Hypothalamus (tissue), 51 donors: ENCODE results near the gene ITPKB.
A peak's percentile ranks its signal among the peaks of the same experiment; 100 is the strongest.

Experiments
- DNase-seq, 51 donors: peaks; one replicate each; lab custom pipeline; 2025; lab: John Stamatoyannopoulos, UW

ITPKB gene

DNA sequence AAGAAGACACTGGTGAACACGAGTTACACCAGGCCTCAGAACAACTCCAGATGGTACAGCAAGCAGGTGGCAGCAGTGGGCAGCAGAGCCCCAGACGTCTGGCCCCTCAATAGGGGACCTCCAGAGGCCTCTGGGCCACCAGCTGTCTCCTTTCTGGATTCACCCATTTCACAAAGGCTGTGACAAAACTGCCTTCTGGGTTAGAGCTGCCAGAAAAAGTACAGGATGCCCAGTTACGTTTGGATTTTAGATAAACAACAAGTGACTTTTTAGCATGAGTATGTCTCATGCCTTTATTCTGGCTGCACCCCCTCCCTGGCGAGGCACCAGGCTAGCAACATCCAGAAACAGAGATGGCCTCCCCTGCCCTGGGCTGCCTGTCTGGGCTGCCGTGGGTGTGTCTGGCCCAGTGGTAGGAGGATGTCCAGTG lies 30.1 kb downstream of the ITPKB start:
- peak in 1 of 51 donors; percentile 40 for DNase-seq

DNA sequence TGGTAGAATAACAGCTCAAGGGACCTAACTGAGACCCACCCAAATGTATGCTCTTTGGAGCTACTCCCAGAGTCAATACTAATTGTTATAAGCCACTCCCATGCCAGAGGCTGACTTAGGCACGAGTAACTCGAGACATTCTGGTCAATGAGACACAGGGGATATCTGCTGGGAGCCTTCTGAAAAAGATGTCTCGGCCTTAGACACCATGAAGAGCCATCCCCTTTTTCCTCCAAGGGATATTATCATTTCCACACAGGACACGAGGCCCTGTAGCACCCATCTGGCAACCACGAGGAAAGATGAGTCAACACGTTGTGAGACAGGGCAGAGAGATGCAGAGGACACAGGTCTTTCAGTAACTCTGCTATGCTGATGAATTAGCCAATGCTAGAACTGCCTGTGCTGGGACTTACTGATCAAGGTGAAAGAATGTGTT lies 30.7 kb downstream of the ITPKB start:
- no peak for DNase-seq

- peak in 2 of 51 donors; percentile 24 to 38 for DNase-seq
Observed at GRCh38 chr1:226706684-226707083, 32.4 kb downstream of the ITPKB start.

DNA sequence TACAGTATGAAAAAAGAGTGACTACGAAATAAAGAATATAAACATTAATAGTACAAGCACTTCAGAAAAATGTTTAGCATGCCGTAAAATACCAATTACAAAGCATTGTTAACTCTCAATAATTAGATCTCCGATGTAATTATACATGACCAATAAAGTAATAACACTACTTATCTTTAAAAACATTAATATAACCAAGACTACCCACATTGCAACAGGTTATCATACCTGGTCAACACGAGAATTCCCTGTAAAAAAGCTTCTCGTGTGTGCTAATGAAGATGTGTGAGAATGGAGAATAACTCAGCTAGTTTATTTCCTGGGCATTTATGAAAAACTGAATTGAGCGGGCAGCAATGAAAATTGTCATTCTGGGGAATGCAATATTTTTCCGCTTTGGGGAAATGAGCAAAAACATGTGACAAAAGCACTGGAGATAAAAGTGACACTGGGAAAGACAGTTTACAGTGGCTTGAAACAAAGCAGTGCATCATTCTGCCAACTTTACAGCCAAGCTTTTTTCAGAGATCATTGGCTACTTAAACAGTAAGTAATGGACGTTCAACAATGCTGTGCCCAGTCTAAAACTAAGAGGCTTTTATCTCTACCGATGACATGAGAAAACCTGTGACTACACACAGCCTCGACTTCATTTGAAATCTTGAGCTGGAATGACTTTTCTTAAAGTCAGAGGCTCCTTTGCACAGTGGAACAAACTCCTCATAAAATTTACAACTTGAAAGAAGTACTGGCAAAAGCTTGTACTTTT lies 34.7 kb downstream of the ITPKB start:
- no peak for DNase-seq

DNA sequence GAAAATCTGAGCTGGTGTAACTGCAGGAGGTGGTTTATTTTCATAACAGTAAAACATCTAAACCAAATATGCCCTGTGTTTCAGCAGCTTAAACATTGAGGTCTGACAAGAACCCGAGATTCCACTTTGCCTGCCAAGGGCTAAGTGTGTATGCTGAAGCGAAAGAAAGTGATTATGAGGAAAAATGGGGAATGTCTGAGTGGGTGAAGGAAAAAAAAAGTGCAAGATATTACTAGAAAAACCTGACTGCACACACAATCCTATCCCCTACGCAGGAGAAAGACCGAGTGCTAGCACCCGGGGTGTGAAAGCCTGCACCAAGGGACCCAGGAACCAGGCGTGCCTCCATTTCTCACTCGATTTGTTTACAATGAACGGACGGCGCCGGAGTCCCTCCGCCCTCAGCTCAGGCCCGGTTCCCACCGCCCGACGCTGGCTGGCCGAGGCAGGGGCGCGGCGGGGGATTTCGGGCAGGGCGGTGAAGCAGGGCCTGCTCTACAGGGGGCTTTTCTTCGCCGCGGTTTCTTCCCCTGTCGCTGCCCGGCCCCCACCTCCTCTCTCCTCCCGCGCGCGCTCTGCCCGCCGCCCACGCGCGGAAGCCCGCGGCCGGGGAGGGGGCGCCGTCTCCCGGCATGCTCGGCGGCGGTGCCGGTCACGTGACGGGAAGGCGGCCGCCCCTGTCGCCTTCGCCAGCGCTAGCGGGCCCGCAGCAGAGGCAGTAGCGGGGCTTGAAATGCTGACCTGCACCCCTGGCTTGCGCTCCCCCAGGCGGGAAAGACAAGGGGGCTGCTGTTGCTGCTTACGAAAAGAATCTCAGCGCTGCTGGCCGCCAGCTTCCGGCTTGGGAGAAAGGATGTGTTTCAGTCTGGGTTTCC lies 35.9 kb downstream of the ITPKB start:
- DNase-seq, result peak in 44 of 51 donors; percentile 29 to 86 (median 64)

DNA sequence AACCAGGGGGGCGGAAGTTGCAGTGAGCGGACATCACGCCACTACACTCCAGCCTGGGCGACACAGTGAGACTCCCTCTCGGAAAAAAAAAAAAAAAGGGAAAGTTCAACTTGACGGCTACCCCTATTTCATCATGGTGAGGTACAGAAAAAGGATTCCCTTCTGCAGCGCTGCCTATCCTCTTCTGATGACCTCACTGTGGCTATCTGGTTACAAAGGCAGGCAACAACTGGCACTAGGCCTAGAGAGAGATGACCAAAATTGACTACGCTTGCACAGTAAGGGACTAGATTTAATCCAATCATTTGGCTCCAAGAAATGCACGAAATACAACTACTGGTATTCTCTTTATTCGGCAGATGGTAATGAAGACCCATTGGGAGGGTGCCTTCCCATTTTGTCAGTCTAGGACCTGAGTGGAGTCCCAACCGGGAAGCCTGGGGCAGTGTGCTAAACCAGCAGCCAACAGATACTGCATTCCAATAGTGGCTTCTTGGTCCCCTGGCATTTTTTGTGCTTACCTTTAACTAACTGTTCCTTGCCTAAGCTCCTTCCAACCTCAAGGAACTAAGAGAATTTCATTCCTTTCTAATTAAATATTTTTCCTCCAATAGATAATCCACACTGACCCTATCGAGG lies 36.6 kb downstream of the ITPKB start:
- DNase-seq, result no peak

GRCh38 chr1:226700861-226701260 lies 38.2 kb downstream of the ITPKB start:
- DNase-seq, result no peak

DNA sequence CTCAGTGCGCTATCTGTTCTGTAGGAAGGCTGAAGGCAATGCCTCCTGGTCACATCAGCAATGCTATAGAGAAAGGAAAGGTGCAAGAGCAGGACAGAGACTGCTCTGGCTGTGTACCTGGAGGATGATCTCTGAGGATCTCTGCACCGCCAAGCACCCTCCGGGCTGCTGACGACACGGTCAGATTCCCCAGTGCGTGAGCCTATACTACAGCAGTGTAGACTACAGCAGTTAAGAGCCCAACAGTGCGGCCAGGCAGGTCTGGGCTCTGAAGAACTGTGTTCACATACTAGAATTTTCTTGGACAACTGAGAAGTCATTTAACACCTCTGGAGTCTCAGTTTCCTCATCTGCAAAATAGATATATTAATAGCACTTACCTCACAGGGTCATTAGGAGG lies 39.9 kb downstream of the ITPKB start:
- no peak for DNase-seq

DNA sequence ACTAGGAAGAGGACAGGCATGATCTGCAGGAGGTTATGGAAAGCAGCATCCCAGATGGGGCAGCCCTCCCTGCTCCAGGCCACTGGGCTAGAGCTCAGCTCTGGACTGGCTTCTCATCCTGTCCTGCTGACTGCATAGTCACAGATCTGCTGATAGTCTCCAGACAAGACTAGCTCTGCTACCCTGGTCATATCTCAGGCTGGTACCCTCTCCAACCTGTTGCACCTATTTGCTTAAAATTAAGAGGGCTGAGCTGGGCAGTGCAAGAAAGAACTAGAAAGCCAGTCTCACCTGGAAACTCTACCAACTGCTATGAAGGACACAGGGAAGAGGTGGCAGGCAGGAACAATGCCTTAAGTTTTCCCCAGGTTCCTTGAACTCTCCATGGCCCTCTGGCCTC lies 40.4 kb downstream of the ITPKB start:
- DNase-seq, result no peak

GRCh38 chr1:226697929-226698544 lies 41.0 kb downstream of the ITPKB start:
- DNase-seq, result no peak

DNA sequence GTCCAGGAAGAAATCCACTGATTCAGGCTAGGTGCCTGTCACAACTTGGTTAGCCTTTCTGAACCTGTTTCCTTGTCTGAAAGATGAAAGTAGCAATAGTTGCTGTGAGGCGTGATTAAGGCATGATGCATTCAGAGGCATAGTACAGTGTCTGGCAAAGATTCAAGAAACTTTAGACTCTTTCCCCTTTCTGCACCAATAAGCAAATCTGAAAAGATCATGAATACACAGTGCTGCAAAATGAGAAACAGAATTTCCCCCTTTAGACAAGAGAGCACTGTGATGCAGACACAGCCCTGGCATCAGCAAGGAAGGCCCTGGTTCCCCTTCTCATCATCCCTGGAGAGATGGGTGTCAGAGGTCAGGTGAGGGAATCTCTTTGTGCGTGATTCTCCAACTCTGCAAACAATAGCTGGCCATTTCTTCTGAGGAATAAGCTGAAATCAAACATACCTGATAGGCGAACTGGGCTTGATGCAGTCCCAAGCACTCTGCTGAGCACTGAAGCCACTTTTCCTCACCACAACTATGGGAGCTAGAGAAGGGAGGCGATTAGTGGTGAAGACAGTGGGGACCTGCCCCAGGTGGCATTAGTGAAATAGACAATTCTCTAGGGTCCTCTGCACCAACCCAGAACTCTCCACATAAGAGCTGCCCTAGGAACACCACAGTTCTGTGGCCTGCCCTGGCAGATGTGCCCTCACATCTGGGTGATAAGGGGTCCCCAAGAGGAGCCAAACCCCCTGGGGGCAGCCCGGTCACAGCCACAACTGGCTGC lies 41.7 kb downstream of the ITPKB start:
- no peak for DNase-seq

GRCh38 chr1:226696547-226696946 lies 42.5 kb downstream of the ITPKB start:
- no peak for DNase-seq

- DNase-seq, result no peak
Observed at GRCh38 chr1:226695335-226695900, 43.7 kb downstream of the ITPKB start.

DNA sequence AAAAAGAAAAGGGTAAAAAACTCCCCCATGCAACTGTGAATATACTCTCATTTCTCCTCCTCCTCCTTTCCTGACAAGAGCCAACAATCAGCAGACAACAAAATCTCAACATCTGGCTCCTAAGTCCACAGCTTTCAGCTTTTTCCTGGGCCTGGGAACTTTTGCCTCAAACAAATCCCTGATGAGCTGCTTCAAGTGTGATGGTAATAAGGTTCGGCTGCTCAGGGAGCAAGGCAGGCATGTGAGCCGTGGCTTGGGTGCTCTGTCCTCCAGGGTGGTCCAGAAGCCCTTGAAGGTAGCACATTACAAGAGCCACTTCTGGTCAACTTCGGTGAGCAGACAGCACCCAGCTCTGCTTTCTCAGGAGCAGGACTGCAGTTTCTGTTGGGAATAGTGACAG lies 46.3 kb downstream of the ITPKB start:
- no peak for DNase-seq

GRCh38 chr1:226692051-226692792 lies 46.9 kb downstream of the ITPKB start:
- DNase-seq, result no peak

- peak in 1 of 51 donors; percentile 34 for DNase-seq
Observed at GRCh38 chr1:226691247-226691646, 47.8 kb downstream of the ITPKB start.

- no peak for DNase-seq
Observed at GRCh38 chr1:226690460-226690982, 48.6 kb downstream of the ITPKB start.

GRCh38 chr1:226688808-226689207 lies 50.3 kb downstream of the ITPKB start:
- DNase-seq, result no peak
